GM13977 (cell line): Measurements from ENCODE around the gene ENKD1.

ENCODE experiments used
- DNase-seq: peaks from one replicate; pipeline ENCODE4 v3.0.0; 2012; ENCODE audit warnings: low spot score
- CTCF ChIP-seq: IDR thresholded peaks from 2 replicates; pipeline ENCODE4 v1.5.1; 2012; ENCODE audit warnings: mild to moderate bottlenecking, control low read depth; ENCODE audit not compliant: insufficient read depth; ENCODE audit errors: extremely low read depth, missing control alignments
- in situ Hi-C: fragments of 300-500 bp; cut with MboI; formaldehyde crosslinking; loops from one replicate; pipeline ENCODE4 v1.12.0; 2022; ENCODE audit warnings: low sequenced_read_pairs, low pct_unique_long_range_greater_than_20kb, mixed read lengths, inconsistent platforms; ENCODE audit not compliant: unreplicated experiment

The ENKD1 gene

GRCh38 chr16:67675579-67675935 is 9.0 kb upstream of the ENKD1 start:
- in situ Hi-C loops = loop anchor here (10.0 to 25.0 kb wide), 2 partner anchors 139 to 387 kb away; no protein-coding TSS in a partner anchor
- no peak for DNase-seq
- TF ChIP-seq CTCF = no peak

- DNase-seq = no peak
- TF ChIP-seq CTCF = no peak
- in situ Hi-C loops = loop anchor here (10.0 to 25.0 kb wide), 2 partner anchors 140 to 387 kb away; no protein-coding TSS in a partner anchor
Observed at GRCh38 chr16:67674851-67675578, 8.5 kb upstream of the ENKD1 start.

GRCh38 chr16:67673712-67674580 is 7.4 kb upstream of the ENKD1 start:
- DNase-seq = no peak
- in situ Hi-C loops = loop anchor here (10.0 kb wide), 1 partner anchor 141 kb away; no protein-coding TSS in a partner anchor
- TF ChIP-seq CTCF = no peak

- in situ Hi-C loops = loop anchor here (10.0 kb wide), 1 partner anchor 142 kb away; no protein-coding TSS in a partner anchor
- peak; percentile 87 for TF ChIP-seq CTCF
- DNase-seq = peak; percentile 88
Observed at GRCh38 chr16:67672739-67673662, 6.5 kb upstream of the ENKD1 start.

- peak; percentile 14 for DNase-seq
- TF ChIP-seq CTCF = no peak
- in situ Hi-C loops = loop anchor here (10.0 kb wide), 1 partner anchor 142 kb away; no protein-coding TSS in a partner anchor
Observed at GRCh38 chr16:67672306-67672705, 5.8 kb upstream of the ENKD1 start.
